NCI-H1436 (cell line): ENCODE measurements around the gene NCAPG.
"Not testable (repeated sequence)": the region's sequence is repeated elsewhere in the genome, so short reads cannot be mapped to it uniquely, and the experiment has no call there.

Experiments used
- DNase-seq: peaks from one replicate; lab custom pipeline; 2025; lab: John Stamatoyannopoulos, UW

NCAPG gene

GRCh38 chr4:17797808-17798207 is 13.0 kb upstream of the NCAPG start:
- no peak for DNase-seq

- no peak for DNase-seq
Observed at GRCh38 chr4:17805580-17806155, 5.1 kb upstream of the NCAPG start.

- no peak for DNase-seq
Observed at GRCh38 chr4:17807446-17807845, 3.3 kb upstream of the NCAPG start.

GRCh38 chr4:17809667-17810066 is 1.1 kb upstream of the NCAPG start:
- DNase-seq: no peak

GRCh38 chr4:17811078-17811603 is 362 bp downstream of the NCAPG start:
- no peak for DNase-seq

GRCh38 chr4:17812125-17812524 is 1.3 kb downstream of the NCAPG start:
- no peak for DNase-seq

GRCh38 chr4:17812801-17813200 is 2.0 kb downstream of the NCAPG start:
- DNase-seq: no peak

GRCh38 chr4:17814140-17814539 is 3.4 kb downstream of the NCAPG start:
- DNase-seq: no peak

GRCh38 chr4:17816142-17816541 is 5.4 kb downstream of the NCAPG start:
- DNase-seq: no peak

- no peak for DNase-seq
Observed at GRCh38 chr4:17817027-17817426, 6.2 kb downstream of the NCAPG start.

- DNase-seq: no peak
Observed at GRCh38 chr4:17823871-17824669, 13.3 kb downstream of the NCAPG start.

GRCh38 chr4:17846266-17846665 is 35.5 kb downstream of the NCAPG start:
- DNase-seq: no peak

GRCh38 chr4:17850295-17850694 is 39.5 kb downstream of the NCAPG start:
- not testable (repeated sequence) for DNase-seq

GRCh38 chr4:17851959-17852358 is 41.2 kb downstream of the NCAPG start:
- no peak for DNase-seq

- no peak for DNase-seq
Observed at GRCh38 chr4:17854036-17854435, 43.3 kb downstream of the NCAPG start.

- DNase-seq: no peak
Observed at GRCh38 chr4:17859793-17860406, 49.1 kb downstream of the NCAPG start.

- DNase-seq: not testable (repeated sequence)
Observed at GRCh38 chr4:17861906-17862305, 51.1 kb downstream of the NCAPG start.

- no peak for DNase-seq
Observed at GRCh38 chr4:17865866-17866363, 55.1 kb downstream of the NCAPG start.

- no peak for DNase-seq
Observed at GRCh38 chr4:17866810-17867209, 56.0 kb downstream of the NCAPG start.

GRCh38 chr4:17867276-17867675 is 56.5 kb downstream of the NCAPG start:
- DNase-seq: no peak

- DNase-seq: no peak
Observed at GRCh38 chr4:17869327-17869726, 58.5 kb downstream of the NCAPG start.

- no peak for DNase-seq
Observed at GRCh38 chr4:17875402-17876070, 64.8 kb downstream of the NCAPG start.
